Nephron (organoid): Measurements from ENCODE around the gene IPCEF1.
A peak's percentile ranks its signal among the peaks of the same experiment; 100 is the strongest.
"Not testable (repeated sequence)": the region's sequence is repeated elsewhere in the genome, so short reads cannot be mapped to it uniquely, and the experiment has no call there.

Experiments
- H3K27ac Mint-ChIP-seq, 3 experiments: 2 replicates each; pipeline ENCODE4 v1.8.0; 2020; ENCODE audit warnings: mixed read lengths in 3 of 3, mild to moderate bottlenecking in 2 of 3, moderate library complexity in 1 of 3
- H3K27me3 Mint-ChIP-seq: 2 replicates; pipeline ENCODE4 v1.8.0; 2021; ENCODE audit warnings: low read depth, mild to moderate bottlenecking, moderate library complexity, mixed read lengths
- H3K36me3 Mint-ChIP-seq: 2 replicates; pipeline ENCODE4 v1.8.0; 2020; ENCODE audit warnings: low read depth, mixed read lengths
- H3K4me1 Mint-ChIP-seq: 2 replicates; pipeline ENCODE4 v1.8.0; 2020; ENCODE audit warnings: mixed read lengths
- H3K4me3 Mint-ChIP-seq, 3 experiments: 2 replicates each; pipeline ENCODE4 v1.8.0; 2020; ENCODE audit warnings: mild to moderate bottlenecking in 3 of 3, mixed read lengths in 3 of 3, moderate library complexity in 2 of 3
- H3K9me3 Mint-ChIP-seq: 2 replicates; pipeline ENCODE4 v1.8.0; 2020; ENCODE audit warnings: mixed read lengths
- CTCF ChIP-seq, 3 experiments: fragments of 200-600 bp; sonication (generic); IDR thresholded peaks; one replicate each; pipeline ENCODE4 v1.5.0; 2021; ENCODE audit warnings: antibody characterized with exemption in 3 of 3; ENCODE audit not compliant: unreplicated experiment in 3 of 3

Gene IPCEF1

DNA sequence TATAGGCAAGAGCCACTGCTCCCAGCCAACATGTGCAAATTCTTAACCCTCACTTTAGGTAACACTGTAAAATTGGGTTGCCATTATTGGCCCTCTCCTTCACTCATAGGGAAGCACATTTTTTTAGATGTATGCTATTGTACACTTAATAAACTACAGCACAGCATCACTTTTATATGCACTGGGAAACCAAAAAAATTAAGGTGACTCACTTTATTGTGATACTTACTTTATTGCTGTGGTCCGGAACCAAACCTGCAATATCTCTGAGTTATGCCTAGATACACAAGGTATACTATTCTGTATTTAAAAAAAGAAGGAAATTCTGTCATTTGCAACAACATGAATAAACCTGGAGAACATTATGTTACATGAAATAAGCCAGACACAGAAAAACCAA is 40.5 kb downstream of the IPCEF1 start:
- peaks cover 4% of the 10 kb centered on the region for H3K36me3 Mint-ChIP-seq
- TF ChIP-seq CTCF (IDR thresholded peaks at IDR 0.05; ENCODE audit: unreplicated experiment in 3 of 3), result no peak
- peaks cover 7% of the 10 kb centered on the region for H3K9me3 Mint-ChIP-seq
- no peaks in the 10 kb centered on the region for H3K27me3 Mint-ChIP-seq
- no peak overlapping the region for H3K4me3 Mint-ChIP-seq
- H3K27ac Mint-ChIP-seq, result peak overlapping the region; percentile 24 to 66 (median 62)
- H3K4me1 Mint-ChIP-seq, result peaks cover 33% of the 10 kb centered on the region

GRCh38 chr6:154314084-154314483 is 42.5 kb downstream of the IPCEF1 start:
- Mint-ChIP-seq H3K27me3 (no peaks in the 10 kb centered on the region), H3K9me3 (peaks cover 17% of the 10 kb centered on the region), H3K4me1 (peaks cover 20% of the 10 kb centered on the region), H3K27ac (no peak overlapping the region), H3K4me3 (no peak overlapping the region), H3K36me3 (peaks cover 12% of the 10 kb centered on the region)
- no peak for TF ChIP-seq CTCF (IDR thresholded peaks at IDR 0.05; ENCODE audit: unreplicated experiment in 3 of 3)

GRCh38 chr6:154308986-154309385 is 47.6 kb downstream of the IPCEF1 start:
- Mint-ChIP-seq H3K4me1 (no peaks in the 10 kb centered on the region), H3K27me3 (no peaks in the 10 kb centered on the region), H3K4me3 (no peak overlapping the region), H3K36me3 (peaks cover 12% of the 10 kb centered on the region), H3K9me3 (peaks cover 19% of the 10 kb centered on the region), H3K27ac (no peak overlapping the region)
- no peak for TF ChIP-seq CTCF (IDR thresholded peaks at IDR 0.05; ENCODE audit: unreplicated experiment in 3 of 3)

- H3K9me3 Mint-ChIP-seq, result peaks cover 19% of the 10 kb centered on the region
- H3K36me3 Mint-ChIP-seq, result peaks cover 12% of the 10 kb centered on the region
- TF ChIP-seq CTCF (IDR thresholded peaks at IDR 0.05; ENCODE audit: unreplicated experiment in 3 of 3), result no peak
- H3K4me3 Mint-ChIP-seq, result no peak overlapping the region
- no peaks in the 10 kb centered on the region for H3K27me3 Mint-ChIP-seq
- H3K4me1 Mint-ChIP-seq, result no peaks in the 10 kb centered on the region
- H3K27ac Mint-ChIP-seq, result no peak overlapping the region
Measured at GRCh38 chr6:154307696-154308425, 48.7 kb downstream of the IPCEF1 start.

GRCh38 chr6:154307147-154307546 is 49.5 kb downstream of the IPCEF1 start:
- H3K9me3 Mint-ChIP-seq, result peaks cover 19% of the 10 kb centered on the region
- not testable (repeated sequence) for H3K27me3 Mint-ChIP-seq

GRCh38 chr6:154306696-154307095 is 49.9 kb downstream of the IPCEF1 start:
- H3K4me1 Mint-ChIP-seq, result no peaks in the 10 kb centered on the region
- peaks cover 17% of the 10 kb centered on the region for H3K9me3 Mint-ChIP-seq
- H3K36me3 Mint-ChIP-seq, result peaks cover 8% of the 10 kb centered on the region
- no peak overlapping the region for H3K27ac Mint-ChIP-seq
- no peak overlapping the region for H3K4me3 Mint-ChIP-seq
- H3K27me3 Mint-ChIP-seq, result no peaks in the 10 kb centered on the region
- TF ChIP-seq CTCF (IDR thresholded peaks at IDR 0.05; ENCODE audit: unreplicated experiment in 3 of 3), result no peak

More at GRCh38 chr6:154307147-154307546, 49.5 kb downstream of the IPCEF1 start:
- H3K27ac Mint-ChIP-seq, H3K4me3 Mint-ChIP-seq, H3K4me1 Mint-ChIP-seq: not testable (repeated sequence)
- H3K36me3 Mint-ChIP-seq, result peaks cover 12% of the 10 kb centered on the region
